Activated CD4-positive, alpha-beta memory T cell treated with anti-CD3 and anti-CD28 coated beads for 36 hours (primary cell): Measurements from ENCODE around the gene TARBP1. TPM values are rescaled to one million over a fixed set of nuclear protein-coding genes. Genes with fewer than 3 reads are reported as not detected.
A peak's percentile ranks its signal among the peaks of the same experiment; 100 is the strongest.

Source experiments
- CTCF ChIA-PET: fragments of 350-600 bp; sonication (Branson Sonifier 250); formaldehyde crosslinking; loops from one replicate; lab custom pipeline; 2021; ENCODE audit warnings: antibody characterized with exemption, inconsistent platforms; lab: Charles Lee
- POLR2A ChIA-PET: fragments of 350-600 bp; sonication (Branson Sonifier 250); formaldehyde crosslinking; loops from one replicate; lab custom pipeline; 2021; ENCODE audit warnings: antibody characterized with exemption; lab: Charles Lee
- DNase-seq: peaks from one replicate; pipeline ENCODE4 v3.0.0-alpha.2; 2020
- H3K27ac Mint-ChIP-seq: one replicate; pipeline ENCODE4 v1.8.0; 2021; ENCODE audit warnings: mixed read lengths
- H3K27me3 Mint-ChIP-seq: one replicate; pipeline ENCODE4 v1.8.0; 2021; ENCODE audit warnings: mixed read lengths
- H3K36me3 Mint-ChIP-seq: one replicate; pipeline ENCODE4 v1.8.0; 2021; ENCODE audit warnings: mixed read lengths
- H3K4me1 Mint-ChIP-seq: one replicate; pipeline ENCODE4 v1.8.0; 2021; ENCODE audit warnings: low read depth, mixed read lengths
- H3K4me3 Mint-ChIP-seq: one replicate; pipeline ENCODE4 v1.8.0; 2021; ENCODE audit warnings: mild to moderate bottlenecking, mixed read lengths
- H3K9me3 Mint-ChIP-seq: one replicate; pipeline ENCODE4 v1.8.0; 2021; ENCODE audit warnings: mixed read lengths
- intact Hi-C: fragments of 100-400 bp; cut with micrococcal nuclease; formaldehyde crosslinking; loops from one replicate; pipeline ENCODE4 v1.15.1; 2023
- total RNA-seq, 2 experiments: library from RNA; stranded (reverse); gene quantifications; one replicate each; pipeline ENCODE4 v1.2.3, GENCODE V29; 2021

TARBP1 gene
- total RNA-seq, 2 experiments from 2014 or later = 28.9 to 30.1 TPM

DNA sequence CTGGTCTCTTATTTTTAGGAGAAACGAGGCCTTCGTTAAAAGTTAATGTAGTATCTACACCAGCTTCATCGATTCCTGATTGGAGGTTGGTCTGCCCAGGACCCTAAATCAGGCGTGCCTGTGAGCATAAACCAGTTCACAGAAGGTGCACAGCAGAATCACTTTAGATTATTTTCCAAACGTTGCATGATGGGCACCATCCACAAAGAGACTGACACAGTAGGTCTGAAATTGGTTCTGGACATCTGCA is 256 bp upstream of the TARBP1 start:
- CTCF ChIA-PET = interaction anchor here (0.9 to 1.0 kb wide), 3 partner anchors 106 to 604 kb away, joined by 3 read pairs; partner anchors contain the start of gene COA6
- POLR2A ChIA-PET = interaction anchor here (0.9 to 1.9 kb wide), 3 partner anchors 21 to 533 kb away, joined by 3 to 6 read pairs (median 5); no protein-coding TSS in a partner anchor
- DNase-seq = no peak
- Mint-ChIP-seq H3K4me3 (peak overlapping the region; percentile 64), H3K27me3 (peaks cover 14% of the 10 kb centered on the region), H3K36me3 (no peaks in the 10 kb centered on the region), H3K27ac (peak overlapping the region; percentile 48), H3K4me1 (peaks cover 38% of the 10 kb centered on the region), H3K9me3 (no peaks in the 10 kb centered on the region)
- intact Hi-C loops = loop anchor here (1.0 to 5.0 kb wide), 3 partner anchors 9 to 152 kb away; partner anchors contain the start of gene COA6

DNA sequence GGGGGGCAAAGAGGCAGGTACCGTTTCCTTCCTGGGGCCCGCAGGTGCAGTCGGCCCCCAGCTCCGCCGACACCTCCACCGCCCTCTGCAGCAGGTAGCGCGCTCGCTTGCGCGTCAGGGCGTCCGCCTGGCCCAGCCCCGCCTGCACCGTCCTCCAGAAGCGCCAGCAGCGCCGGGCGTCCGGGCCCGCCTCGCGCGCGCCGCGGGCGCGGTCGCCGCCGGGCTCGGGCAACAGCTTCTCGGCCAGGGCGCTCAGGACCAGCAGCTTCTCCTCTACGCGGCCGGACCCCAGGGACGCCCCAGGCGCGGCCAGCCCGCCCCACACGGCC is 863 bp downstream of the TARBP1 start:
- no peaks in the 10 kb centered on the region for H3K9me3 Mint-ChIP-seq
- ChIA-PET POLR2A (interaction anchor here (0.7 to 1.9 kb wide), 7 partner anchors 17 to 534 kb away, joined by 3 to 7 read pairs (median 3); partner anchors contain the start of gene COA6), CTCF (interaction anchor here (1.1 to 1.3 kb wide), 3 partner anchors 9 to 155 kb away, joined by 3 to 8 read pairs (median 6); no protein-coding TSS in a partner anchor)
- H3K27me3 Mint-ChIP-seq = peaks cover 13% of the 10 kb centered on the region
- peak; percentile 79 for DNase-seq
- intact Hi-C loops = loop anchor here (2.0 to 5.0 kb wide), 2 partner anchors 105 to 151 kb away; partner anchors contain the start of gene COA6
- no peaks in the 10 kb centered on the region for H3K36me3 Mint-ChIP-seq
- H3K27ac Mint-ChIP-seq = peak overlapping the region; percentile 65
- H3K4me3 Mint-ChIP-seq = peak overlapping the region; percentile 80
- H3K4me1 Mint-ChIP-seq = peaks cover 44% of the 10 kb centered on the region

DNA sequence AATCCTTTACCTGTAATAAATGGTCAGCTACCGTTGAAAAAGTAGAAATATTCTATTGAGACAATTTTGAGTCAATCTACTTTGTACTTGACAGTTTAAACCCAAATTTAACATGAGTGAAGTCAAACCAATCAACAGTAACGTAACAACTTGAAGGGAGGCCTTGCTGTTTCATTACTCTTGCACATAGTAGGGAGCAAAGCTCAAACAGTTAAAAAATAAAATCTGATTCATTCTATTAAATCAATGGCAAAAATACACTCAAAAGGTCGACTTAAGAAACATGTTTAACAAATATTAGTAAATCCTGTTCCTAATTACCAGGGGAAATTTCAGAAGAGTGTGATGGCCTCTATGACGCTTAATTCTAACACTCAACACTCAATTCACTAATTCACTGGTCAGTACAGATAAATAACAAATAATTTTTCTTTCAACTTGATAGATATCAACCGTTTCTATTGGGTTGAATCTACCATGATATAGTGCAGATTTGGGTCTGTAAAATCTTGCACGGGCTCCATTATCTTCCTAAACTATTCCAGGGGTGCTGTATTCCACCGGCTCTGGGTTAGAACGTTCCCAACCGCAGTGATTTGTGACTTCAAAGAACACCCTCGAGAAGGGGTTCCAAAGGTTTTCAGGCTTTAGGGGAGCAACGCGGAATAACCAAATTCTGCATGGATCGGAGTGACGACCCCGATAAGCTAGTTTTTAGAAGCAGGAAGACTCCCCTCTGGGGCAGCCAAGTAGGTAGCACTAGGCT is 1.4 kb downstream of the TARBP1 start:
- Mint-ChIP-seq H3K27me3 (peaks cover 9% of the 10 kb centered on the region), H3K4me3 (peak overlapping the region; percentile 80), H3K4me1 (peaks cover 49% of the 10 kb centered on the region), H3K9me3 (no peaks in the 10 kb centered on the region), H3K27ac (peak overlapping the region; percentile 65), H3K36me3 (no peaks in the 10 kb centered on the region)
- ChIA-PET CTCF (interaction anchor here (1.1 to 1.3 kb wide), 3 partner anchors 10 to 154 kb away, joined by 3 to 8 read pairs (median 6); no protein-coding TSS in a partner anchor), POLR2A (interaction anchor here (0.7 to 1.9 kb wide), 7 partner anchors 18 to 534 kb away, joined by 3 to 7 read pairs (median 3); partner anchors contain the start of gene COA6)
- intact Hi-C loops = loop anchor here (2.0 to 5.0 kb wide), 2 partner anchors 105 to 150 kb away; partner anchors contain the start of gene COA6
- DNase-seq = no peak

DNA sequence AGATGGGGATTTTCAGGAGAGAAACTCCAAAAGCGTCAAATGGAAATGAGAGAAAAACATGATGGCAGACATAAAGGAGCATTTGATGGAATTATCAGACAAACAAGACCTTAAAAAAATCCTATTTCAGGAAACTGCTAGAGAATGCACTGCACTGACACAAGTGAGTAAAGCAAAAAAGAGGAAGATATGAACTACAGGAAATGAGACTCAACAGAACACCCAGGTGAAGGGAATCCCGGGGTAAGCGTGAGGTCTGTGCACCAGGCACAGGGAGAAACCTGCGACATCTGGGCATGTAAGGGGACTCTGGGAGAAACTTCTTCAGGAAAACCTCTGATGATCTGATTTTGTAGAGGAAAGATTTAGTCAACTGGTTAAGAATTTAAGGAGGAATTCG is 2.8 kb downstream of the TARBP1 start:
- Mint-ChIP-seq H3K4me1 (peaks cover 51% of the 10 kb centered on the region), H3K36me3 (no peaks in the 10 kb centered on the region), H3K27ac (no peak overlapping the region), H3K9me3 (no peaks in the 10 kb centered on the region), H3K4me3 (no peak overlapping the region), H3K27me3 (no peaks in the 10 kb centered on the region)
- DNase-seq = no peak
- ChIA-PET POLR2A (no interaction called here), CTCF (no interaction called here)
- intact Hi-C loops = loop anchor here (5.0 kb wide), 1 partner anchor 149 kb away; no protein-coding TSS in a partner anchor

DNA sequence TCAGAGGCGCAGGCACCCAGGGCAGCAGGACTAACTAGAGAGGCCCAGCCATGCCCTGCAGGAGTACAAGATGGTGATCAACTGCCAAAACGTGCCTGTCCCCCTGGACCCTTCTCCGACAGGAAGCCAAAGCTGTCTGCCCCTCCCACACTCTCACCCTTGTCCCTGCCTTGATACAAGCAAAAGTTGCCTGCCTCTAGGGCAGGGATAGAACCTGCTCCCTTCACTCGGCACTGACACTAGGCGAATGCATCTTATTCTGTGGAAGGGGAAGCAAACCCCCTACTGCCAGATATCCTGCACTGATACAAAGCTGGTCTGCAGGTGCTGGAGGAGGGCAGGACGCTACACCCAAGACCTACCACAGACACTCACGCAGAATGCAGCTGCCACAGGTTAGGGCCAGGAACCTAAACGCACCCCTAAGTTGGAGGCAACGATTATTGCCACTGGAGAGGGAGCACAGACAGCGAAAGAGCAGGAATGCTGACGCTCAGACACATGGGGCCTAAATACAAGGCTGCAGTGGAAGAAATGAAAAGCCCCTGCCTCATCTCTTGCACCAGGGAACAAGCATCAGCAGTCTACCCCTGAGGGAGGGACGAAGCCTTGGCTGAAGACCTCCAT is 3.7 kb downstream of the TARBP1 start:
- ChIA-PET POLR2A (no interaction called here), CTCF (no interaction called here)
- DNase-seq = no peak
- no peak overlapping the region for H3K4me3 Mint-ChIP-seq
- intact Hi-C loops = loop anchor here (5.0 kb wide), 1 partner anchor 148 kb away; no protein-coding TSS in a partner anchor
- peaks cover 2% of the 10 kb centered on the region for H3K36me3 Mint-ChIP-seq
- no peaks in the 10 kb centered on the region for H3K9me3 Mint-ChIP-seq
- H3K4me1 Mint-ChIP-seq = peaks cover 44% of the 10 kb centered on the region
- no peak overlapping the region for H3K27ac Mint-ChIP-seq
- no peaks in the 10 kb centered on the region for H3K27me3 Mint-ChIP-seq

DNA sequence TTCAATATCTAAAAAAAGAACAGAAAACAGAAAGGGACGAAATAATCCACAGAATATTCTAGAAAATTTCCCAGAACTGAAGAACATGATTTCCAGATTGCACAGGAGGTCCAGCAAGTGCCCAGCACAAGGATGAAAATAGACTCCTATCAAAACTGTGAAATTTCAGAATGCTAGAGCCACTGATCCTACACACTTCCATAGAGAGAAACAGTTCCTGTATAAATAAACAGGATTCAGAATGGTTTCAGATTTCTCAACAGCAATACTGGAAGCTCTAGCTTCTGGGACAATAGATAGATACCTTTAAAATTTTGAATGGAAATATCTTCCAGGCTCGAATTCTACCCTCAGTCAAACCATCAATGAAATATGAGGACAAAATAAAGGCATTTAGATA is 4.6 kb downstream of the TARBP1 start:
- no peak overlapping the region for H3K4me3 Mint-ChIP-seq
- no peak for DNase-seq
- H3K36me3 Mint-ChIP-seq = peaks cover 6% of the 10 kb centered on the region
- CTCF ChIA-PET = no interaction called here
- no peaks in the 10 kb centered on the region for H3K9me3 Mint-ChIP-seq
- H3K27me3 Mint-ChIP-seq = no peaks in the 10 kb centered on the region
- intact Hi-C loops = no loop called here
- peaks cover 38% of the 10 kb centered on the region for H3K4me1 Mint-ChIP-seq
- no peak overlapping the region for H3K27ac Mint-ChIP-seq
- POLR2A ChIA-PET = no interaction called here

DNA sequence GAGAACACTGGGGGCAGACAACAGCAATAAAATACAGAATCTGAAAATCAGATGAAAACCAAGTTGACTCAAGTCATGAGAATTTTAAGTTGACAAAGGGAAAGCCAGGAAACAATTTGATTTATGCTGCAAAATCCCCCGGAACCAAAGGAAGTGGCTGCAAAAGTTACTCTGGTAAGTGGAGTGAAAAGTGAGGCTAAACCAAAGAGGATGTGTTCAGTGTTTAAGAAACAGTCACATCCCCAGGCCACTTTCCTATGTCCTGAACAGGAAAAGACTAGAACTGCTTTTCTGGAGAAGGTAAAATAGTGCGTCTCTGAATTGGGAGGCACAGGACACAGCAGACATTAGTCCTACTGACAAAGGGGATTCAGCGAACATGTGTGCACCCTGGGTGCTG is 5.9 kb downstream of the TARBP1 start:
- no peaks in the 10 kb centered on the region for H3K27me3 Mint-ChIP-seq
- POLR2A ChIA-PET = no interaction called here
- CTCF ChIA-PET = no interaction called here
- no peak overlapping the region for H3K27ac Mint-ChIP-seq
- intact Hi-C loops = no loop called here
- DNase-seq = no peak
- H3K36me3 Mint-ChIP-seq = peaks cover 13% of the 10 kb centered on the region
- no peak overlapping the region for H3K4me3 Mint-ChIP-seq
- no peaks in the 10 kb centered on the region for H3K9me3 Mint-ChIP-seq
- peaks cover 34% of the 10 kb centered on the region for H3K4me1 Mint-ChIP-seq

DNA sequence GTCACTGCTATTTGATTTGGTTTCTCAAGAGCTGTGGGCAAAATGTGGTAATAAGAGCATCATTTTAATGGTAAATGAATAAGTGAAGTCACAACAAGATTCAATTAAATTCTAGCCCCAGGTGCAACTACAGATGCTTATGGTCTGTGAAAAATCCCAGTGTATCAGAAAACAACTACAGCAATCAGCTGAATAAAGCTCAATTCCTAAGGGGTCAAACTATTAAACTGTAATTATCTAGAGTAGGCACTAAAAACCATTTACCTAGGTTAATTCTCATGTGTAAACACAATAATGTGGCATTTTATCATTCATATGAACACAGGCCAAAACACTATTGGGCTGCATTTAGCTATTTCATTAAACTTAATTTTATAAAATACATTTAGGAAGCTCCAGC is 9.6 kb downstream of the TARBP1 start:
- no peak for DNase-seq
- POLR2A ChIA-PET = no interaction called here
- CTCF ChIA-PET = no interaction called here
- no peaks in the 10 kb centered on the region for H3K27me3 Mint-ChIP-seq
- peaks cover 35% of the 10 kb centered on the region for H3K36me3 Mint-ChIP-seq
- H3K4me3 Mint-ChIP-seq = no peak overlapping the region
- intact Hi-C loops = no loop called here
- H3K9me3 Mint-ChIP-seq = no peaks in the 10 kb centered on the region
- peaks cover 13% of the 10 kb centered on the region for H3K4me1 Mint-ChIP-seq
- no peak overlapping the region for H3K27ac Mint-ChIP-seq

DNA sequence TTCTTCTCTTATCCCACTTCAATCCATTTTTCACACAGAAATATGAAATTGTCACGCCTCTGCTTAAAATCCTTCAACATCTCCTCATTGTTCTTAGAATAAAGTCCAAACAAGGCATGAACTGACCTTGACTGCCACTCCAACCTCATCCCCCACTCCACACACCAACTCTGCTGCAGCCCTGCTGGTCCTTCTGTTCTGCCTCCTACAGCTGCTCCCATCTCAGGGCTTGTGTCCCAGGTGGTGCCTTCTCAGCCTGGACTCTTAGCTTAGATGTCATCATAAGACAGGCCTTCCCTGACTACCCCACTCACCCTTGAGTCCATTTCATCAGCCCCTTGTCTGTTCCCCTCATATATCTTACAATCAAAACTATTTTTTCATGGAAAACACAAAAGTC is 10.4 kb downstream of the TARBP1 start:
- H3K4me3 Mint-ChIP-seq = no peak overlapping the region
- peaks cover 35% of the 10 kb centered on the region for H3K36me3 Mint-ChIP-seq
- intact Hi-C loops = no loop called here
- POLR2A ChIA-PET = no interaction called here
- H3K9me3 Mint-ChIP-seq = no peaks in the 10 kb centered on the region
- CTCF ChIA-PET = no interaction called here
- DNase-seq = no peak
- no peaks in the 10 kb centered on the region for H3K27me3 Mint-ChIP-seq
- H3K27ac Mint-ChIP-seq = no peak overlapping the region
- H3K4me1 Mint-ChIP-seq = peaks cover 12% of the 10 kb centered on the region

DNA sequence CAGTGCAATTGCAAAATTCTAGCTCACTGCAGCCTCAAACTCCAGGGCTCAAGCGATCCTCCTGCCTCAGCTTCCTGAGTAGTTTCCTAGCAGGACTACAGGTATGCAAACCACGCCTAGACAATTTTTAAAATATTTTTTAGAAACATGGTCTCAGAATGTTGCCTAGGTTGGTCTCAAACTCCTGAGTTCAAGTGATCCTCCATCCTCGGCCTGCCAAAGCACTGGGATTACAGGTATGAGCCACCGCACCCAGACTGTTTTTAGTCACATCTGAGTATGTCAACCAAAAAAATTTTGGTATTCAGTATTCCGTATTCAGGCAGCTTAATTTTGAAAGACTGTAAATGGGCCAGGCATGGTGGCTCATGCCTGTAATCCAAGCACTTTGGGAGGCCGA is 11.2 kb downstream of the TARBP1 start:
- Mint-ChIP-seq H3K27ac (no peak overlapping the region), H3K9me3 (no peaks in the 10 kb centered on the region), H3K4me3 (no peak overlapping the region), H3K27me3 (no peaks in the 10 kb centered on the region), H3K4me1 (peaks cover 4% of the 10 kb centered on the region), H3K36me3 (peaks cover 41% of the 10 kb centered on the region)
- POLR2A ChIA-PET = no interaction called here
- intact Hi-C loops = no loop called here
- CTCF ChIA-PET = interaction anchor here (2.2 kb wide), 1 partner anchor 158 kb away, joined by 7 read pairs; no protein-coding TSS in a partner anchor
- DNase-seq = no peak

DNA sequence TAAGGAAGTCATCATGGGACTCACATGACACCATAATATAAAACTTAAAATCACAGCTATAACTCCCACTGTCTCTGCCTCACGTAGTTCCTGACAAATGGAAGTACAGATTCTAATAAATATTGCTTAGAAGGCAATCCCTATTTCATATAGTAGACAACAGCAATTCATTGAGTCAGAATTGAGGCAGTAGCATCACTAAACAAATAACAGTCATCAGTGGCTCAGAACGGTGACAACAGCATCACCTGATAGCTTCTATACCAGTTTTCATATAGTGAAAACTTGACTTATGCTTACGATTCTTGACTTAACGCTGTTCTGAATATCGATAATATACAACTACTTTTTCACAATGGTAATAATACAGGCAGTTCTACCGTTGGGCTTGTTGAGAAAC is 12.0 kb downstream of the TARBP1 start:
- Mint-ChIP-seq H3K4me1 (peaks cover 3% of the 10 kb centered on the region), H3K27ac (no peak overlapping the region), H3K36me3 (peaks cover 47% of the 10 kb centered on the region), H3K27me3 (no peaks in the 10 kb centered on the region), H3K9me3 (no peaks in the 10 kb centered on the region), H3K4me3 (no peak overlapping the region)
- ChIA-PET CTCF (interaction anchor here (1.1 to 2.2 kb wide), 2 partner anchors 20 to 157 kb away, joined by 5 to 7 read pairs; no protein-coding TSS in a partner anchor), POLR2A (no interaction called here)
- no peak for DNase-seq
- intact Hi-C loops = no loop called here

DNA sequence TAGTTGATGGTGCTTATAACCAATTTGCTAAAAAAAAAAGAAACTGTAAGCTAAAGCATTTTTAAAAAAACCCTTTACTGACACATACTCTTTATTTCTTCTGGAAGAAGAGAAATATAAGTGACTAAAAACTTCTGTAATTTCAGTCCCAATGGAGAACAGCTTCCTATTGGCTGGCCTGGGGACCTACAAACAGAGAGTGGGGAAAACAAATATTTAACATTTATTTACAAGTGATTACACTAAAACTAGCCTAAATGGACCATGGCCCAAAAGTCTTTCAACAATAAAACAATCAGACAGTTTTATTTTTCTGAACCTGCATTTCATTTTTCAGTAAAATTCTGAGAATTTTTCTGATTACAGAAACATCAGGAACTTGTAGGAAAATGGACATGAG is 15.2 kb downstream of the TARBP1 start:
- H3K27me3 Mint-ChIP-seq = no peaks in the 10 kb centered on the region
- H3K27ac Mint-ChIP-seq = no peak overlapping the region
- no peaks in the 10 kb centered on the region for H3K4me1 Mint-ChIP-seq
- peaks cover 50% of the 10 kb centered on the region for H3K36me3 Mint-ChIP-seq
- POLR2A ChIA-PET = no interaction called here
- intact Hi-C loops = no loop called here
- no peak for DNase-seq
- no peaks in the 10 kb centered on the region for H3K9me3 Mint-ChIP-seq
- no peak overlapping the region for H3K4me3 Mint-ChIP-seq
- CTCF ChIA-PET = no interaction called here
